Astrocyte (in vitro differentiated cells and primary cell): Measurements from ENCODE around the gene KLK13. TPM values are rescaled to one million over a fixed set of nuclear protein-coding genes. Genes with fewer than 3 reads are reported as not detected.
A peak's percentile ranks its signal among the peaks of the same experiment; 100 is the strongest.

ENCODE experiments used
- DNase-seq: peaks from one replicate; pipeline ENCODE4 v3.0.0-alpha.2; 2010; ENCODE audit warnings: low read depth
- FAIRE-seq: peaks from 2 replicates; lab custom pipeline; 2011; peaks lifted over from hg19 to GRCh38; lab: Jason Lieb, UNC
- H2AFZ ChIP-seq: 2 replicates; pipeline ENCODE4 v1.6.0; 2012; ENCODE audit warnings: low read depth, low read length, inconsistent platforms
- H3K27ac ChIP-seq: 2 replicates; pipeline ENCODE4 v1.5.1; 2011; ENCODE audit warnings: low read depth, low read length, inconsistent platforms
- H3K27me3 ChIP-seq: 2 replicates; pipeline ENCODE4 v1.6.0; 2011; ENCODE audit warnings: low read length, inconsistent platforms; ENCODE audit not compliant: insufficient read depth
- H3K36me3 ChIP-seq: 2 replicates; pipeline ENCODE4 v1.5.1; 2011; ENCODE audit warnings: low read length, inconsistent platforms; ENCODE audit not compliant: insufficient read depth
- H3K4me1 ChIP-seq: 2 replicates; pipeline ENCODE4 v1.5.1; 2011; ENCODE audit warnings: low read length, inconsistent platforms; ENCODE audit not compliant: insufficient read depth
- H3K4me2 ChIP-seq: 2 replicates; pipeline ENCODE4 v1.6.0; 2012; ENCODE audit warnings: low read length, inconsistent platforms
- H3K4me3 ChIP-seq: 2 replicates; pipeline ENCODE4 v1.5.1; 2011; ENCODE audit warnings: low read depth, mild to moderate bottlenecking, low read length, inconsistent platforms; ENCODE audit not compliant: insufficient read depth
- H3K79me2 ChIP-seq: 2 replicates; pipeline ENCODE4 v1.6.0; 2012; ENCODE audit warnings: mild to moderate bottlenecking, low read length, inconsistent platforms; ENCODE audit not compliant: insufficient read depth
- H3K9ac ChIP-seq: 2 replicates; pipeline ENCODE4 v1.6.0; 2012; ENCODE audit warnings: mild to moderate bottlenecking, low read length, inconsistent platforms
- H3K9me3 ChIP-seq: 2 replicates; pipeline ENCODE4 v1.5.1; 2012; ENCODE audit warnings: low read depth, mild to moderate bottlenecking, low read length, inconsistent platforms; ENCODE audit not compliant: insufficient read depth
- H4K20me1 ChIP-seq: 2 replicates; pipeline ENCODE4 v1.6.0; 2012; ENCODE audit warnings: low read length, inconsistent platforms; ENCODE audit not compliant: insufficient read depth
- H3K27ac Mint-ChIP-seq: one replicate; pipeline ENCODE4 v1.8.0; 2021; ENCODE audit warnings: mild to moderate bottlenecking, mixed read lengths; ENCODE audit not compliant: unreplicated experiment
- H3K27me3 Mint-ChIP-seq: one replicate; pipeline ENCODE4 v1.8.0; 2021; ENCODE audit warnings: low read depth, mixed read lengths; ENCODE audit not compliant: unreplicated experiment
- H3K36me3 Mint-ChIP-seq: one replicate; pipeline ENCODE4 v1.8.0; 2021; ENCODE audit warnings: low read depth, mixed read lengths; ENCODE audit not compliant: unreplicated experiment
- H3K4me1 Mint-ChIP-seq: one replicate; pipeline ENCODE4 v1.8.0; 2021; ENCODE audit warnings: low read depth, mixed read lengths; ENCODE audit not compliant: unreplicated experiment
- H3K4me3 Mint-ChIP-seq: one replicate; pipeline ENCODE4 v1.8.0; 2021; ENCODE audit warnings: mild to moderate bottlenecking, moderate library complexity, mixed read lengths; ENCODE audit not compliant: unreplicated experiment
- H3K9me3 Mint-ChIP-seq: one replicate; pipeline ENCODE4 v1.8.0; 2021; ENCODE audit warnings: mild to moderate bottlenecking, mixed read lengths; ENCODE audit not compliant: unreplicated experiment
- CTCF ChIP-seq: IDR thresholded peaks from 2 replicates; pipeline ENCODE4 v1.5.1; 2011; ENCODE audit warnings: low read depth, mild to moderate bottlenecking, inconsistent platforms, low read length, moderate library complexity; ENCODE audit not compliant: insufficient read depth
- EZH2 ChIP-seq: IDR thresholded peaks from 2 replicates; pipeline ENCODE4 v1.6.1; 2012; ENCODE audit warnings: mild to moderate bottlenecking, low read length, inconsistent platforms; ENCODE audit not compliant: insufficient read depth
- total RNA-seq: library from RNA; stranded (reverse); gene quantifications from 2 replicates; pipeline ENCODE4 v1.2.1, GENCODE V29; 2021

The KLK13 gene
- total RNA-seq, 1 donor from 2014 or later, result 0.32 TPM

- no peaks in the 10 kb centered on the region for H3K9me3 Mint-ChIP-seq
Measured at GRCh38 chr19:51096473-51097165, 31.7 kb upstream of the KLK13 start.

GRCh38 chr19:51094696-51095279 lies 29.9 kb upstream of the KLK13 start:
- DNase-seq (no peak), FAIRE-seq (no peak)
- H2AFZ ChIP-seq, result no peak overlapping the region
- H3K36me3 Mint-ChIP-seq, result peaks cover 2% of the 10 kb centered on the region
- no peaks in the 10 kb centered on the region for H3K79me2 ChIP-seq
- no peak overlapping the region for H3K27ac Mint-ChIP-seq
- no peaks in the 10 kb centered on the region for H3K27me3 ChIP-seq
- no peak overlapping the region for H3K4me3 ChIP-seq
- no peak overlapping the region for H3K4me3 Mint-ChIP-seq
- no peak overlapping the region for H3K27ac ChIP-seq
- peaks cover 38% of the 10 kb centered on the region for H4K20me1 ChIP-seq
- TF ChIP-seq CTCF (peak; percentile 26), EZH2 (no peak)
- H3K9me3 ChIP-seq, result no peaks in the 10 kb centered on the region
- no peaks in the 10 kb centered on the region for H3K9me3 Mint-ChIP-seq
- H3K9ac ChIP-seq, result no peak overlapping the region
- H3K27me3 Mint-ChIP-seq, result peaks cover 17% of the 10 kb centered on the region
- no peaks in the 10 kb centered on the region for H3K4me1 ChIP-seq
- no peak overlapping the region for H3K4me2 ChIP-seq
- peaks cover 5% of the 10 kb centered on the region for H3K4me1 Mint-ChIP-seq
- no peaks in the 10 kb centered on the region for H3K36me3 ChIP-seq

More at GRCh38 chr19:51096473-51097165, 31.7 kb upstream of the KLK13 start:
- Histone ChIP-seq H3K79me2 (no peaks in the 10 kb centered on the region), H3K36me3 (no peaks in the 10 kb centered on the region), H3K4me2 (no peak overlapping the region), H3K27me3 (no peaks in the 10 kb centered on the region), H3K9ac (no peak overlapping the region), H3K4me1 (no peaks in the 10 kb centered on the region), H3K9me3 (no peaks in the 10 kb centered on the region), H3K27ac (no peak overlapping the region), H3K4me3 (no peak overlapping the region), H2AFZ (no peak overlapping the region), H4K20me1 (peaks cover 54% of the 10 kb centered on the region)
- H3K27ac Mint-ChIP-seq, result no peak overlapping the region
- no peak overlapping the region for H3K4me3 Mint-ChIP-seq
- H3K36me3 Mint-ChIP-seq, result peaks cover 4% of the 10 kb centered on the region
- DNase-seq (no peak), FAIRE-seq (no peak)
- no peak for TF ChIP-seq EZH2
- no peak for TF ChIP-seq CTCF
- peaks cover 2% of the 10 kb centered on the region for H3K4me1 Mint-ChIP-seq
- H3K27me3 Mint-ChIP-seq, result peaks cover 13% of the 10 kb centered on the region
